ENCODE measurements around the gene SLC17A5. TPM values are rescaled to one million over a fixed set of nuclear protein-coding genes. Genes with fewer than 3 reads are reported as not detected.

The SLC17A5 gene
- total and polyA plus RNA-seq, 9 of the 15 experiments (the other 6 are each of a cell fraction or from before 2014, with no cell fraction given): 1.3 to 7.2 (median 3.4) TPM

DNA sequence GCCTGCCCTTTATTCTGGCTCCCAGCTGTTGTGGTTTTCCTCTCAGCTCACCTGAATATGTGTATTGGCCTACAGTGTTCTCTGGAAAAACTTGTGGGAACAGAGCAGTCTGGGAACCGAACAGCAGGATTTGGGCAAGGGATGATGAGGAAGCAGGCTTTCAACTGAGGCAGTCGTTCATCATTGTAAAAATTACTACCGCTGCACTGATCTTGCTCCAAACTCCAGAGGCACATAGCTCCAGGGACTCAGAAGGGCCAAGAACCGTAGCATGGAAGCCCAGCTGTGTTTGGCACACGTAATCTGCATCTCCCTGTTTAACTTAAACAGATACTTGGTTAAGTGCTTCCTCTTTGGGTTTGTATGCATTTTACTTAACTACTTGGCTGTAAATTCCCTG, 84.7 kb downstream of the SLC17A5 start:
- H4K20me1 ChIP-seq (replicated peaks; ENCODE audit: control insufficient read depth, insufficient read depth, low read length): no peaks in the 10 kb centered on the region
- H3K4me3 ChIP-seq: no peak overlapping the region
- TF ChIP-seq KLF10 (CRISPR knock-in tag; IDR thresholded peaks at IDR 0.05) (no peak), HNRNPL (IDR thresholded peaks at IDR 0.05; ENCODE audit: low read depth, low read length) (no peak), HNRNPH1 (optimal IDR thresholded peaks at IDR 0.05; ENCODE audit: low read depth, low read length) (no peak), KAT2B (IDR thresholded peaks at IDR 0.05; ENCODE audit: low read depth, low read length) (no peak), ZBTB1 (CRISPR knock-in tag; IDR thresholded peaks at IDR 0.05; ENCODE audit: borderline replicate concordance, low read depth) (no peak), ZFX (CRISPR knock-in tag; IDR thresholded peaks at IDR 0.05) (no peak), NFE2 (IDR thresholded peaks at IDR 0.05; ENCODE audit: low read depth) (no peak), POLR2G (IDR thresholded peaks at IDR 0.05; ENCODE audit: low read depth, low read length) (no peak), SIX5 (IDR thresholded peaks at IDR 0.05; ENCODE audit: borderline replicate concordance in 1 of 2, insufficient read depth in 1 of 2, low read depth in 1 of 2, low read length in 2 of 2) (no peak), ELF4 (CRISPR knock-in tag; IDR thresholded peaks at IDR 0.05) (no peak), ILK (tag; IDR thresholded peaks at IDR 0.05; ENCODE audit: borderline replicate concordance, low read depth) (no peak), ARID1B (IDR thresholded peaks at IDR 0.05) (no peak)
- TF ChIP-seq, protein P1, sequence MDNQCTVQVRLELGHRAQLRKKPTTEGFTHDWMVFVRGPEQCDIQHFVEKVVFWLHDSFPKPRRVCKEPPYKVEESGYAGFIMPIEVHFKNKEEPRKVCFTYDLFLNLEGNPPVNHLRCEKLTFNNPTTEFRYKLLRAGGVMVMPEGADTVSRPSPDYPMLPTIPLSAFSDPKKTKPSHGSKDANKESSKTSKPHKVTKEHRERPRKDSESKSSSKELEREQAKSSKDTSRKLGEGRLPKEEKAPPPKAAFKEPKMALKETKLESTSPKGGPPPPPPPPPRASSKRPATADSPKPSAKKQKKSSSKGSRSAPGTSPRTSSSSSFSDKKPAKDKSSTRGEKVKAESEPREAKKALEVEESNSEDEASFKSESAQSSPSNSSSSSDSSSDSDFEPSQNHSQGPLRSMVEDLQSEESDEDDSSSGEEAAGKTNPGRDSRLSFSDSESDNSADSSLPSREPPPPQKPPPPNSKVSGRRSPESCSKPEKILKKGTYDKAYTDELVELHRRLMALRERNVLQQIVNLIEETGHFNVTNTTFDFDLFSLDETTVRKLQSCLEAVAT (IDR thresholded peaks at IDR 0.05): no peak
- WGBS (ENCODE audit: insufficient coverage, low coverage, missing lambda C conversion rate): 41% methylated on average over 5 of the region's 5 CpGs
- no peak overlapping the region for H3K9ac ChIP-seq (ENCODE audit: insufficient read depth in 1 of 2, low read depth in 2 of 2, low read length in 2 of 2)
- ChIA-PET CTCF (ENCODE audit: low intra/inter-chr PET ratio) (no interaction called here), POLR2A (interaction anchor here (1.1 to 1.3 kb wide), 3 partner anchors 12 to 48 kb away, joined by 3 to 4 read pairs (median 3); no protein-coding TSS in a partner anchor)
- H3K9me3 ChIP-seq (replicated peaks; ENCODE audit: control insufficient read depth, insufficient read depth, low read depth, low read length): no peaks in the 10 kb centered on the region
- FAIRE-seq (no peak), ATAC-seq (no peak), DNase-seq (ENCODE audit: extremely low read depth in 1 of 4, low spot score in 3 of 4) (no peak)
- intact Hi-C loops (cut with micrococcal nuclease): no loop called here
- H3K4me1 ChIP-seq (replicated peaks in 1 of 2; ENCODE audit: control insufficient read depth in 2 of 2, insufficient read depth in 2 of 2, low read length in 2 of 2): peaks cover 4 to 16% of the 10 kb centered on the region in 2 experiments; a peak in 4 of 5 replicates
- H3K4me2 ChIP-seq (ENCODE audit: insufficient read depth, low read length): no peak overlapping the region
- H3K27me3 ChIP-seq (ENCODE audit: control insufficient read depth in 2 of 2, insufficient read depth in 2 of 2, low read length in 2 of 2): no peaks in the 10 kb centered on the region
- H3K36me3 ChIP-seq (ENCODE audit: control insufficient read depth, insufficient read depth, low read length): no peaks in the 10 kb centered on the region
- no peak overlapping the region for H2AFZ ChIP-seq (ENCODE audit: low read depth, low read length)
- no TSS peak for BruUV-seq (replicated peaks)
- in situ Hi-C loops (cut with MboI): no loop called here
- no peaks in the 10 kb centered on the region for H3K9me1 ChIP-seq (ENCODE audit: control insufficient read depth, insufficient read depth, low read length)
- H3K27ac ChIP-seq (ENCODE audit: extremely low read depth, low read depth, low read length): no peak overlapping the region
- no peaks in the 10 kb centered on the region for H3K79me2 ChIP-seq (ENCODE audit: control insufficient read depth, insufficient read depth, low read length)

All from K562 (cell line).